ENCODE measurements around the gene SUSD4.

SUSD4 gene

GRCh38 chr1:223228931-223229528 lies 134.9 kb downstream of the SUSD4 start:
- peaks cover 18% of the 10 kb centered on the region for H3K4me1 ChIP-seq (ENCODE audit: insufficient read depth, poor library complexity, severe bottlenecking)
- no peaks in the 10 kb centered on the region for H3K9me3 ChIP-seq (ENCODE audit: severe bottlenecking)
- H3K27me3 ChIP-seq (ENCODE audit: insufficient read depth, poor library complexity, severe bottlenecking) = no peaks in the 10 kb centered on the region
- H3K4me3 ChIP-seq (ENCODE audit: severe bottlenecking) = no peak overlapping the region
- DNase-seq (ENCODE audit: low spot score) (no peak), ATAC-seq (ENCODE audit: low read depth) (no peak)
- no peaks in the 10 kb centered on the region for H3K36me3 ChIP-seq (ENCODE audit: low read depth)
- no peak for TF ChIP-seq CTCF (IDR thresholded peaks at IDR 0.05; ENCODE audit: poor library complexity, severe bottlenecking)
- H3K27ac ChIP-seq (ENCODE audit: poor library complexity, severe bottlenecking) = no peak overlapping the region

GRCh38 chr1:223228201-223228600 lies 135.8 kb downstream of the SUSD4 start:
- TF ChIP-seq CTCF (IDR thresholded peaks at IDR 0.05; ENCODE audit: poor library complexity, severe bottlenecking) = no peak
- Histone ChIP-seq H3K9me3 (ENCODE audit: severe bottlenecking) (no peaks in the 10 kb centered on the region), H3K36me3 (ENCODE audit: low read depth) (no peaks in the 10 kb centered on the region), H3K4me3 (ENCODE audit: severe bottlenecking) (no peak overlapping the region), H3K27ac (ENCODE audit: poor library complexity, severe bottlenecking) (no peak overlapping the region), H3K4me1 (ENCODE audit: insufficient read depth, poor library complexity, severe bottlenecking) (peaks cover 10% of the 10 kb centered on the region), H3K27me3 (ENCODE audit: insufficient read depth, poor library complexity, severe bottlenecking) (no peaks in the 10 kb centered on the region)
- no peak for DNase-seq (ENCODE audit: low spot score)
- ATAC-seq (ENCODE audit: low read depth) = no peak

GRCh38 chr1:223227486-223228196 lies 136.3 kb downstream of the SUSD4 start:
- no peaks in the 10 kb centered on the region for H3K9me3 ChIP-seq (ENCODE audit: severe bottlenecking)
- no peaks in the 10 kb centered on the region for H3K36me3 ChIP-seq (ENCODE audit: low read depth)
- H3K4me3 ChIP-seq (ENCODE audit: severe bottlenecking) = no peak overlapping the region
- TF ChIP-seq CTCF (IDR thresholded peaks at IDR 0.05; ENCODE audit: poor library complexity, severe bottlenecking) = no peak
- H3K27me3 ChIP-seq (ENCODE audit: insufficient read depth, poor library complexity, severe bottlenecking) = no peaks in the 10 kb centered on the region
- peaks cover 6% of the 10 kb centered on the region for H3K4me1 ChIP-seq (ENCODE audit: insufficient read depth, poor library complexity, severe bottlenecking)
- no peak for ATAC-seq (ENCODE audit: low read depth)
- no peak overlapping the region for H3K27ac ChIP-seq (ENCODE audit: poor library complexity, severe bottlenecking)
- DNase-seq (ENCODE audit: low spot score) = no peak

GRCh38 chr1:223227031-223227430 lies 136.9 kb downstream of the SUSD4 start:
- H3K36me3 ChIP-seq (ENCODE audit: low read depth) = no peaks in the 10 kb centered on the region
- H3K27ac ChIP-seq (ENCODE audit: poor library complexity, severe bottlenecking) = no peak overlapping the region
- no peaks in the 10 kb centered on the region for H3K9me3 ChIP-seq (ENCODE audit: severe bottlenecking)
- peaks cover 6% of the 10 kb centered on the region for H3K4me1 ChIP-seq (ENCODE audit: insufficient read depth, poor library complexity, severe bottlenecking)
- H3K27me3 ChIP-seq (ENCODE audit: insufficient read depth, poor library complexity, severe bottlenecking) = no peaks in the 10 kb centered on the region
- no peak for TF ChIP-seq CTCF (IDR thresholded peaks at IDR 0.05; ENCODE audit: poor library complexity, severe bottlenecking)
- no peak overlapping the region for H3K4me3 ChIP-seq (ENCODE audit: severe bottlenecking)
- no peak for DNase-seq (ENCODE audit: low spot score)
- ATAC-seq (ENCODE audit: low read depth) = no peak

GRCh38 chr1:223226271-223226670 lies 137.7 kb downstream of the SUSD4 start:
- ATAC-seq (ENCODE audit: low read depth) (no peak), DNase-seq (ENCODE audit: low spot score) (no peak)
- Histone ChIP-seq H3K9me3 (ENCODE audit: severe bottlenecking) (no peaks in the 10 kb centered on the region), H3K27ac (ENCODE audit: poor library complexity, severe bottlenecking) (no peak overlapping the region), H3K27me3 (ENCODE audit: insufficient read depth, poor library complexity, severe bottlenecking) (no peaks in the 10 kb centered on the region), H3K4me1 (ENCODE audit: insufficient read depth, poor library complexity, severe bottlenecking) (peaks cover 6% of the 10 kb centered on the region), H3K4me3 (ENCODE audit: severe bottlenecking) (no peak overlapping the region), H3K36me3 (ENCODE audit: low read depth) (no peaks in the 10 kb centered on the region)
- no peak for TF ChIP-seq CTCF (IDR thresholded peaks at IDR 0.05; ENCODE audit: poor library complexity, severe bottlenecking)
